Activated CD4-positive, alpha-beta T cell treated with anti-CD3 and anti-CD28 coated beads, Interleukin-2, amount 10 ng/mL, durations not matched to agents 7 days and 5 days (primary cell): Measurements from ENCODE around the gene PRKCA. TPM values are rescaled to one million over a fixed set of nuclear protein-coding genes. Genes with fewer than 3 reads are reported as not detected.
"Not testable (repeated sequence)": the region's sequence is repeated elsewhere in the genome, so short reads cannot be mapped to it uniquely, and the experiment has no call there.

Experiments used
- CTCF ChIA-PET: fragments of 350-600 bp; sonication (Branson Sonifier 250); formaldehyde crosslinking; loops from one replicate; lab custom pipeline; 2021; ENCODE audit warnings: antibody characterized with exemption; lab: Charles Lee
- POLR2A ChIA-PET: fragments of 350-600 bp; sonication (Branson Sonifier 250); formaldehyde crosslinking; loops from one replicate; lab custom pipeline; 2021; ENCODE audit warnings: antibody characterized with exemption; lab: Charles Lee
- DNase-seq: peaks from one replicate; pipeline ENCODE4 v3.0.0-alpha.2; 2020
- H3K27ac Mint-ChIP-seq: one replicate; pipeline ENCODE4 v1.8.0; 2021; ENCODE audit warnings: mild to moderate bottlenecking, moderate library complexity, mixed read lengths
- H3K27me3 Mint-ChIP-seq: one replicate; pipeline ENCODE4 v1.8.0; 2021; ENCODE audit warnings: mixed read lengths
- H3K36me3 Mint-ChIP-seq: one replicate; pipeline ENCODE4 v1.8.0; 2021; ENCODE audit warnings: low read depth, mixed read lengths
- H3K4me1 Mint-ChIP-seq: one replicate; pipeline ENCODE4 v1.8.0; 2021; ENCODE audit warnings: mixed read lengths
- H3K4me3 Mint-ChIP-seq: one replicate; pipeline ENCODE4 v1.8.0; 2021; ENCODE audit warnings: mild to moderate bottlenecking, moderate library complexity, mixed read lengths
- H3K9me3 Mint-ChIP-seq: one replicate; pipeline ENCODE4 v1.8.0; 2021; ENCODE audit warnings: mixed read lengths
- total RNA-seq, 2 experiments: library from RNA; stranded (reverse); gene quantifications; one replicate each; pipeline ENCODE4 v1.2.3, GENCODE V29; 2021

Gene PRKCA
- total RNA-seq, 2 experiments from 2014 or later = 72.8 to 74.6 TPM

DNA sequence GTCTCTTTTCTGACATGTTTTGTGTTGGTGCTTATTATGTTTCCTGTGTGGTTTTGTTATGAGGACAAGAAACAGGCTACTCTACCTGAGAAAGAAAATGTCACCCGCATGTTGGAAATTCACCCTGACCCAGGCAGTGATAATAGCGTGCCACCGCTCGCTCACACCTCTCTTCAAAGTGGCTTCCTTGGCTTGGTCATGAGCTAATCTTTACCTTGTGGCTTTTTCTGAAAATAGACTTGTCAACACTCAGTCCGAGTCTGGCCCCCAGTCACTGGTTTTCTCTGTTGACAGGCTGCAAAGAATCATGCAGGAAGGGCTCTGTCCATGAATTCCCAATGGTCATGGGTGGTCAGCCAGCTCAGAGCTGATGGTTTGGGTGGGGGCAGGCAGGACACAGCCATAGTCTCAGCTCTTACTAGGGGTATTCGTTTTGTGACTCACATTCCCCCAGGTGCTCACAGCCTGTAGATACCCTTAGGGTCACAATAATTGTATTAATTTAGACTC lies 411.2 kb downstream of the PRKCA start:
- H3K36me3 Mint-ChIP-seq = peaks cover 20% of the 10 kb centered on the region
- peak overlapping the region; percentile 69 for H3K27ac Mint-ChIP-seq
- H3K4me3 Mint-ChIP-seq = no peak overlapping the region
- no peak for DNase-seq
- no peaks in the 10 kb centered on the region for H3K27me3 Mint-ChIP-seq
- CTCF ChIA-PET = interaction anchor here (1.0 to 1.9 kb wide), 2 partner anchors 8 to 22 kb away, joined by 3 to 7 read pairs; no protein-coding TSS in a partner anchor
- peaks cover 39% of the 10 kb centered on the region for H3K4me1 Mint-ChIP-seq
- POLR2A ChIA-PET = interaction anchor here (0.5 kb wide), 1 partner anchor 60 kb away, joined by 3 read pairs; no protein-coding TSS in a partner anchor
- no peaks in the 10 kb centered on the region for H3K9me3 Mint-ChIP-seq

- POLR2A ChIA-PET = no interaction called here
These were observed 411.9 kb downstream of the PRKCA start for GRCh38 chr17:66714046-66715023.

GRCh38 chr17:66715076-66715675 lies 412.8 kb downstream of the PRKCA start:
- POLR2A ChIA-PET = no interaction called here
- no peak for DNase-seq
- CTCF ChIA-PET = interaction anchor here (0.6 to 1.9 kb wide), 4 partner anchors 10 to 1566 kb away, joined by 3 to 7 read pairs (median 5); no protein-coding TSS in a partner anchor
- Mint-ChIP-seq H3K36me3 (peaks cover 24% of the 10 kb centered on the region), H3K9me3 (no peaks in the 10 kb centered on the region), H3K4me3 (no peak overlapping the region), H3K27me3 (no peaks in the 10 kb centered on the region), H3K27ac (no peak overlapping the region), H3K4me1 (peaks cover 38% of the 10 kb centered on the region)

More at GRCh38 chr17:66714046-66715023, 411.9 kb downstream of the PRKCA start:
- Mint-ChIP-seq H3K27me3 (no peaks in the 10 kb centered on the region), H3K27ac (peak overlapping the region; percentile 69), H3K36me3 (peaks cover 26% of the 10 kb centered on the region), H3K4me1 (peaks cover 39% of the 10 kb centered on the region), H3K9me3 (no peaks in the 10 kb centered on the region), H3K4me3 (no peak overlapping the region)
- CTCF ChIA-PET = interaction anchor here (0.6 to 1.9 kb wide), 6 partner anchors 9 to 1566 kb away, joined by 3 to 7 read pairs (median 4); no protein-coding TSS in a partner anchor
- no peak for DNase-seq

DNA sequence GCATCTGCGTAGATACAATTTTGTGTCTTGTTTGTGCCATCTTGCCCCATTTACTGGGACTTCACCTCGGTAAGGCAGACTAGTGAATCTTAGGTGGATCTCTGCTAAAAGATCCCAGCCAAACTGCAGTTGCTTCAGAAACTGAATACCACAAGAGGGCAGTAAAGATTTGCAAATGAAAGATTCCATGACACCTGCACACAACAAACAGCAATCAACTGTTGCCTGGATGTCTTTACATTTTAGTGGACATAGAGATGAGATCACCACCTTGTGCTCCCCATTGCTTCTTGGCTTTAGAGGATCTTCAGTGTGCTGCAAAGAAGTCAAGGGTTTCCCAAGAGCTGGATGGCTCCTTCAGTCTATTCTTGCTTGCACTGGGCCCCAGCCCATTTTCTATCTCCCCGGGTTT lies 413.3 kb downstream of the PRKCA start:
- no peak overlapping the region for H3K4me3 Mint-ChIP-seq
- peaks cover 36% of the 10 kb centered on the region for H3K4me1 Mint-ChIP-seq
- POLR2A ChIA-PET = no interaction called here
- CTCF ChIA-PET = interaction anchor here (0.6 to 1.9 kb wide), 2 partner anchors 10 kb away, joined by 4 to 7 read pairs; no protein-coding TSS in a partner anchor
- H3K36me3 Mint-ChIP-seq = peaks cover 21% of the 10 kb centered on the region
- no peaks in the 10 kb centered on the region for H3K27me3 Mint-ChIP-seq
- DNase-seq = peak; percentile 33
- no peak overlapping the region for H3K27ac Mint-ChIP-seq
- H3K9me3 Mint-ChIP-seq = no peaks in the 10 kb centered on the region

DNA sequence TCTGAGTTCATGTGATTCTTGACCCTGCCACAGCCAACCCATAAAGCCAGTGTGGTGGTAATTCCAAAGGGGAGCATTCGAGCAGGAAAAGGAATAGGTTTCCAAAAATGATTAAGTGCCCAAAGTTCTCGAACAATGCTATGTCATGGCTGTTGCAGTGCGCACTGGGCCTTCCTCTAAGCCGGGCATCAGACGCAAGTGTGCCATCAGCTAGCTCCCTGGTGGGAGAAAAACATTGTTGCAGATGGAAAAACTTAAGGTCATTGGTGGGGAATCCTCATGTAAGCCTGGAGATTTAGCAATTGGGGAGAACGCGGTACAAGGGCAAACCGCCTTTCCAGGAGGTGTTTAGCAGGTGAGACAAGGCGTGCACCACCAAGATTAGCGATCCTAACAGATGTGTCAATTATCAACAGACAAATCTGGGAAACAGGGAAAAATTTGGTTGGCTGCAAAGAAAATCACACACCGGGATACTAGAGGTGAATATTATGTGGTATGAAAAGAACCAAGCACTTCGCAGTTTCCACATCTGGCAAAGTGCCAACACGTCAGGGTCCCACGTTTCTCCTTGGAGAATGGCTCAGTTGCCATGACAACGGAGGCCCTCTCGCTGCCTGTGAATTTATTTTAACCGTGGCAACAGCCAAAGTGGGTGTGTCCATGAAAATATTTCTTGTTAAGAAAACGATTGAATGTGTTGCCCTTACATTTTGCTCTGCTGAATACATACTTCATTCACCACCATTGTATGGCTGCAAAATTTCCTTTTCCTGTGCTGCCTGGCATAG lies 414.0 kb downstream of the PRKCA start:
- H3K9me3 Mint-ChIP-seq = no peaks in the 10 kb centered on the region
- peaks cover 21% of the 10 kb centered on the region for H3K36me3 Mint-ChIP-seq
- no peak for DNase-seq
- peaks cover 32% of the 10 kb centered on the region for H3K4me1 Mint-ChIP-seq
- no peak overlapping the region for H3K4me3 Mint-ChIP-seq
- ChIA-PET CTCF (interaction anchor here (0.6 kb wide), 1 partner anchor 9 kb away, joined by 4 read pairs; no protein-coding TSS in a partner anchor), POLR2A (no interaction called here)
- H3K27ac Mint-ChIP-seq = no peak overlapping the region
- H3K27me3 Mint-ChIP-seq = no peaks in the 10 kb centered on the region

- POLR2A ChIA-PET = no interaction called here
- H3K9me3 Mint-ChIP-seq = no peaks in the 10 kb centered on the region
- H3K27me3 Mint-ChIP-seq = no peaks in the 10 kb centered on the region
- H3K36me3 Mint-ChIP-seq = peaks cover 21% of the 10 kb centered on the region
- no peak overlapping the region for H3K27ac Mint-ChIP-seq
- no peak for DNase-seq
- H3K4me1 Mint-ChIP-seq = peaks cover 21% of the 10 kb centered on the region
- CTCF ChIA-PET = interaction anchor here (1.5 kb wide), 1 partner anchor 10 kb away, joined by 3 read pairs; no protein-coding TSS in a partner anchor
- no peak overlapping the region for H3K4me3 Mint-ChIP-seq
These were observed 415.2 kb downstream of the PRKCA start for GRCh38 chr17:66717641-66718058.

DNA sequence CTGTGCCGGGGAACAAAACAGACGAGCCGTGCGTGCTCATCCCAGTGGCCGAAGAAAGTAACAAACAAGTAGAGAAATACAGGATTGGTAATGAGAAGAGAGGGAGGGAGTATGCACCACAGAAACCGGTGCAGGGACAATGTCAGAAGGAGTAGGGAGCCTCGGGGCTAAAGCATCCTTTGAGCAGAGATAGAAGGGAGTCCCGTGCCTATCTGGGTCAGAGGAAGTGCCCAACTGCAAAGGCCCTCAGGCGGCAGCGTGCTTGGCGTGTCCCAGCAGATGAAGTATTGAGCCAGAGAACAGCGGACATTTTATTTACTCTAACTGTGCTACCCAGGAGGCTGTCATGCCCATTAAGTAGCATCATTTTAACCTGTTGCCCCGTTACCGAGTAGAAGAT lies 417.6 kb downstream of the PRKCA start:
- H3K9me3 Mint-ChIP-seq = no peaks in the 10 kb centered on the region
- ChIA-PET CTCF (no interaction called here), POLR2A (no interaction called here)
- H3K36me3 Mint-ChIP-seq = peaks cover 18% of the 10 kb centered on the region
- no peak for DNase-seq
- peaks cover 11% of the 10 kb centered on the region for H3K4me1 Mint-ChIP-seq
- no peak overlapping the region for H3K4me3 Mint-ChIP-seq
- no peak overlapping the region for H3K27ac Mint-ChIP-seq
- no peaks in the 10 kb centered on the region for H3K27me3 Mint-ChIP-seq

GRCh38 chr17:66720567-66720966 lies 418.2 kb downstream of the PRKCA start:
- peaks cover 18% of the 10 kb centered on the region for H3K36me3 Mint-ChIP-seq
- no peak overlapping the region for H3K27ac Mint-ChIP-seq
- H3K27me3 Mint-ChIP-seq = no peaks in the 10 kb centered on the region
- DNase-seq = no peak
- H3K4me3 Mint-ChIP-seq = no peak overlapping the region
- no peaks in the 10 kb centered on the region for H3K9me3 Mint-ChIP-seq
- ChIA-PET CTCF (interaction anchor here (0.6 kb wide), 1 partner anchor 26 kb away, joined by 4 read pairs; no protein-coding TSS in a partner anchor), POLR2A (no interaction called here)
- H3K4me1 Mint-ChIP-seq = peaks cover 12% of the 10 kb centered on the region

GRCh38 chr17:66722341-66722740 lies 419.9 kb downstream of the PRKCA start:
- Mint-ChIP-seq H3K36me3 (peaks cover 11% of the 10 kb centered on the region), H3K9me3 (no peaks in the 10 kb centered on the region), H3K4me1 (peaks cover 11% of the 10 kb centered on the region), H3K4me3 (no peak overlapping the region), H3K27ac (no peak overlapping the region), H3K27me3 (no peaks in the 10 kb centered on the region)
- DNase-seq = no peak
- POLR2A ChIA-PET = no interaction called here
- CTCF ChIA-PET = no interaction called here

DNA sequence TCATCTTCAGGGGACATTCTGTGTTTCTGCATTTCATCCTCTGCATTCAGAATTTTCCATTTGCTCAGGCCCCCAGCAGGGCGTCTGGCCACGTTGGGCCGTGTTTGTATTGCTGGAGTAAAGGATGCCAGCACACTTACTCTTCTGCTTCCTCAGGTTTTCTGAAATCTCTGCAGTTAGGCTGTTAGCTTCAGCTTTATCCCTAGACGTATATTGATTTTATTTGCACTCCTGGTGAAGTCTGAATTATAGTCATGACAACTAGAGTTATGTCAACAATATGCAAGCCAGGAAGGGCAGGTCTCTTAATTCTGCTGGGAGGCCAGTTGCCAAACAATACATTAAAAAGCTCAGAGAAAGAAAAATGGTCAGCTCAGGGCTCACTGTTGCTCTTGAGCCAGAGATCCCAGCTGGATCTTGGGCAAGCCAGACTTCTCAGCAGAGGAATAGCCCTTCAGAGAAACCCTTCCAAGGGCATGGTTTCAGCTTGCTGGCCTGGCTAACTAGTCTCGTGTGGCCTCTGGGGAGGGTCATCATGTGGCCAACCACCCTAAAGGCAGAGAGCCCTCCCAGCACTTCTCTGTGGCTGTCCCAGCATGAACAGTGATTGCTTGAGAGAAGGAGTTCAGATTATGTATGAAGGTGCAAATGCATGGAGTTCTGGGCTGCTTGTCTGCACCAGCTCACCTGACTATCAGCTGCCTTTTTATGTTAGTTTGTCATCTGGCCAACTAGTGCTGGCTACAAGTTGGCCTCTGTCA lies 422.3 kb downstream of the PRKCA start:
- Mint-ChIP-seq H3K27ac (peak overlapping the region; percentile 65), H3K4me1 (peaks cover 15% of the 10 kb centered on the region), H3K27me3 (no peaks in the 10 kb centered on the region), H3K9me3 (no peaks in the 10 kb centered on the region), H3K4me3 (no peak overlapping the region), H3K36me3 (no peaks in the 10 kb centered on the region)
- ChIA-PET POLR2A (no interaction called here), CTCF (interaction anchor here (0.6 to 1.7 kb wide), 4 partner anchors 9 to 915 kb away, joined by 3 to 5 read pairs (median 4); no protein-coding TSS in a partner anchor)
- no peak for DNase-seq

- H3K9me3 Mint-ChIP-seq, H3K27me3 Mint-ChIP-seq, H3K4me3 Mint-ChIP-seq, POLR2A ChIA-PET, H3K36me3 Mint-ChIP-seq, DNase-seq: not testable (repeated sequence)
- Mint-ChIP-seq H3K4me1 (peaks cover 20% of the 10 kb centered on the region), H3K27ac (peak overlapping the region; percentile 65)
- CTCF ChIA-PET = interaction anchor here (0.6 to 1.0 kb wide), 3 partner anchors 9 to 914 kb away, joined by 3 to 4 read pairs (median 3); no protein-coding TSS in a partner anchor
These were observed 423.0 kb downstream of the PRKCA start for GRCh38 chr17:66725438-66725837.
